K562 (cell line): ENCODE data around the gene ACO2. TPM values are rescaled to one million over a fixed set of nuclear protein-coding genes. Genes with fewer than 3 reads are reported as not detected.

Experiments
- ATAC-seq: fragments of 200-7000 bp; cut with Tn5 transposase; 3 replicates; pipeline ENCODE4 v1.9.1; 2020; ENCODE audit warnings: moderate library complexity
- BruUV-seq: library from RNA; stranded (reverse); fragments of 400-500 nt; replicated peaks from 2 replicates; lab custom pipeline; 2021; lab: Mats Ljungman, UMichigan
- CTCF ChIA-PET: fragments of 300-600 bp; formaldehyde crosslinking; extraction: SDS; loops from one replicate; lab custom pipeline; 2021; ENCODE audit warnings: low intra/inter-chr PET ratio; lab: Yijun Ruan, JAX
- POLR2A ChIA-PET: fragments of 300-600, 350-650 bp; sonication (Branson Sonifier 250); formaldehyde crosslinking; extraction: SDS; loops from one replicate; lab custom pipeline; 2021; ENCODE audit warnings: antibody characterized with exemption, inconsistent platforms; lab: Yijun Ruan, JAX
- DNase-seq, 4 experiments: peaks; one replicate each; pipeline versions ENCODE4 v3.0.0 to v3.0.0-alpha.2; 2011 to 2018; ENCODE audit warnings: low spot score in 3 of 4, mixed read lengths in 3 of 4; ENCODE audit errors: extremely low read depth in 1 of 4
- FAIRE-seq: peaks from 2 replicates; lab custom pipeline; 2011; peaks lifted over from hg19 to GRCh38; lab: Jason Lieb, UNC
- H2AFZ ChIP-seq: 2 replicates; pipeline ENCODE4 v1.6.0; 2011; ENCODE audit warnings: low read depth, low read length, control low read depth, inconsistent platforms
- H3K27ac ChIP-seq: fragments of 200-600 bp; 3 replicates; pipeline ENCODE4 v1.8.0; 2011; ENCODE audit warnings: low read depth, mild to moderate bottlenecking, control low read depth, inconsistent platforms, low read length, moderate library complexity, mixed read lengths; ENCODE audit errors: extremely low read depth
- H3K27me3 ChIP-seq, 2 experiments: fragments of 300-600 bp in 1 of 2; 2 replicates in 1 of 2; 3 replicates in 1 of 2; pipeline versions ENCODE4 v1.6.0 to v1.8.0; 2011; ENCODE audit warnings: inconsistent platforms in 2 of 2, low read length in 2 of 2, mild to moderate bottlenecking in 1 of 2, mixed read lengths in 1 of 2, moderate library complexity in 1 of 2; ENCODE audit not compliant: control insufficient read depth in 2 of 2, insufficient read depth in 2 of 2
- H3K36me3 ChIP-seq: fragments of 300-600 bp; 3 replicates; pipeline ENCODE4 v1.8.0; 2011; ENCODE audit warnings: mild to moderate bottlenecking, low read length, inconsistent platforms; ENCODE audit not compliant: control insufficient read depth, insufficient read depth
- H3K4me1 ChIP-seq, 2 experiments: fragments of 200-600 bp in 1 of 2; replicated peaks in 1 of 2; 2 replicates in 1 of 2; 3 replicates in 1 of 2; pipeline versions ENCODE4 v1.5.1 to v1.8.0; 2011; ENCODE audit warnings: inconsistent platforms in 2 of 2, low read length in 2 of 2, mild to moderate bottlenecking in 1 of 2, mixed read lengths in 1 of 2, moderate library complexity in 1 of 2; ENCODE audit not compliant: control insufficient read depth in 2 of 2, insufficient read depth in 2 of 2
- H3K4me2 ChIP-seq: 2 replicates; pipeline ENCODE4 v1.6.1; 2011; ENCODE audit warnings: low read length, control low read depth, inconsistent platforms, mixed read lengths; ENCODE audit not compliant: insufficient read depth
- H3K4me3 ChIP-seq: fragments of 200-600 bp; sonication (generic), shearing (Covaris generic); 2 replicates; pipeline ENCODE4 v1.5.1; 2016; ENCODE audit warnings: control low read depth, inconsistent platforms
- H3K79me2 ChIP-seq: fragments of 200-600 bp; 3 replicates; pipeline ENCODE4 v1.8.0; 2011; ENCODE audit warnings: low read length, inconsistent platforms; ENCODE audit not compliant: control insufficient read depth, insufficient read depth
- H3K9ac ChIP-seq, 2 experiments: 2 replicates each; pipeline versions ENCODE4 v1.6.0 to v1.6.1; 2011; ENCODE audit warnings: low read depth in 2 of 2, low read length in 2 of 2, control low read depth in 1 of 2, inconsistent platforms in 1 of 2, mild to moderate bottlenecking in 1 of 2, mixed read lengths in 1 of 2; ENCODE audit not compliant: insufficient read depth in 1 of 2
- H3K9me1 ChIP-seq: one replicate; pipeline ENCODE4 v1.6.0; 2011; ENCODE audit warnings: inconsistent platforms, mild to moderate bottlenecking, low read length, moderate library complexity; ENCODE audit not compliant: control insufficient read depth, insufficient read depth
- H3K9me3 ChIP-seq: replicated peaks from 2 replicates; pipeline ENCODE4 v1.5.1; 2011; ENCODE audit warnings: low read depth, low read length, inconsistent platforms; ENCODE audit not compliant: control insufficient read depth, insufficient read depth
- H4K20me1 ChIP-seq: replicated peaks from 2 replicates; pipeline ENCODE4 v1.6.1; 2011; ENCODE audit warnings: low read length, inconsistent platforms, mixed read lengths; ENCODE audit not compliant: control insufficient read depth, insufficient read depth
- CEBPB ChIP-seq: fragments of 450-650 bp; IDR thresholded peaks from 2 replicates; pipeline ENCODE4 v1.6.1; 2016; ENCODE audit warnings: missing genetic modification characterization, missing compliant biosample characterization
- DNMT1 ChIP-seq: fragments of 450-650 bp; IDR thresholded peaks from 2 replicates; pipeline ENCODE4 v1.6.1; 2016; ENCODE audit warnings: antibody characterized with exemption, mild to moderate bottlenecking
- EWSR1 ChIP-seq: fragments of 450-650 bp; IDR thresholded peaks from 2 replicates; pipeline ENCODE4 v1.6.1; 2018; ENCODE audit warnings: borderline replicate concordance, mild to moderate bottlenecking, low read depth, moderate library complexity; ENCODE audit not compliant: partially characterized antibody
- KLF16 ChIP-seq: IDR thresholded peaks from 2 replicates; pipeline ENCODE4 v1.6.1; 2016; ENCODE audit warnings: antibody characterized with exemption
- MCM2 ChIP-seq: fragments of 450-650 bp; IDR thresholded peaks from 2 replicates; pipeline ENCODE4 v1.6.1; 2017; ENCODE audit warnings: low read depth, mild to moderate bottlenecking
- MTA2 ChIP-seq: fragments of 450-650 bp; IDR thresholded peaks from 2 replicates; pipeline ENCODE4 v1.6.1; 2016; ENCODE audit warnings: low read depth
- MYBL2 ChIP-seq, 2 experiments: fragments of 450-650 bp in 1 of 2; sonication (generic) in 1 of 2; formaldehyde crosslinking in 1 of 2; IDR thresholded peaks; 2 replicates each; pipeline versions ENCODE4 v1.6.1 to v1.8.1; 2017 to 2022; ENCODE audit warnings: borderline replicate concordance in 1 of 2, inconsistent platforms in 1 of 2, low read depth in 1 of 2, mild to moderate bottlenecking in 1 of 2, missing genetic modification reagents in 1 of 2, moderate library complexity in 1 of 2
- PATZ1 ChIP-seq: fragments of 250-450 bp; sonication (Bioruptor Pico); IDR thresholded peaks from 2 replicates; pipeline ENCODE4 v1.5.0; 2020; ENCODE audit warnings: mild to moderate bottlenecking, borderline replicate concordance
- POU5F1 ChIP-seq: fragments of 150-350 bp; IDR thresholded peaks from 2 replicates; pipeline ENCODE4 v1.6.1; 2014; ENCODE audit warnings: borderline replicate concordance, low read length, low read depth, mild to moderate bottlenecking; ENCODE audit not compliant: partially characterized antibody
- RBFOX2 ChIP-seq: fragments of 200-400 bp; formaldehyde crosslinking; IDR thresholded peaks from 2 replicates; pipeline ENCODE4 v1.6.1; 2017; ENCODE audit warnings: low read depth, mild to moderate bottlenecking, low read length, moderate library complexity
- ZBED1 ChIP-seq: IDR thresholded peaks from 2 replicates; pipeline ENCODE4 v1.6.1; 2014
- ZZZ3 ChIP-seq: fragments of 450-650 bp; IDR thresholded peaks from 2 replicates; pipeline ENCODE4 v1.6.1; 2016; ENCODE audit warnings: antibody characterized with exemption, mild to moderate bottlenecking, moderate library complexity
- WGBS: fragments of 100-300 bp; shearing (Covaris generic); methylation state at CpG from one replicate; pipeline ENCODE4 v1.1.6; 2016; ENCODE audit warnings: low coverage, mixed read lengths; ENCODE audit not compliant: insufficient coverage; ENCODE audit errors: missing lambda C conversion rate; 5-methylcytosine and 5-hydroxymethylcytosine counted together
- in situ Hi-C: fragments of 300-500 bp; cut with MboI; formaldehyde crosslinking; loops from 4 replicates; pipeline ENCODE4 v1.15.0; 2018; ENCODE audit warnings: inconsistent platforms, mixed read lengths
- intact Hi-C: fragments of 100-400 bp; cut with micrococcal nuclease; formaldehyde crosslinking; loops from 2 replicates; pipeline ENCODE4 v1.14.2; 2022
- polyA plus RNA-seq, 8 experiments: library from polyadenylated mRNA; depleted of rRNA in 4 of 8; stranded (reverse) in 5 of 8; unstranded in 3 of 8; fragments of >200 nt; fragmentation: Nextera tagmentation in 2 of 8; fragmentation: Illumina TruSeq in 1 of 8; extraction: Ambion mirVana in 2 of 8; extraction: Trizol in 1 of 8; gene quantifications; 2 replicates each; pipeline versions ENCODE4 v1.2.1 to v1.2.3, GENCODE V29; 2011 to 2014; ENCODE audit warnings: inconsistent platforms in 1 of 8, missing spikeins in 1 of 8
- total RNA-seq, 7 experiments: library from RNA; depleted of rRNA in 6 of 7; stranded (reverse); fragments of >200 nt in 6 of 7; fragmentation: Illumina TruSeq in 2 of 7; extraction: Trizol in 2 of 7; gene quantifications; 2 replicates each; pipeline versions ENCODE4 v1.2.1 to v1.2.3, GENCODE V29; 2011 to 2021; ENCODE audit warnings: low replicate concordance in 1 of 7

The ACO2 gene
- total and polyA plus RNA-seq, 9 of the 15 experiments (the other 6 are each of a cell fraction or from before 2014, with no cell fraction given): 16.2 to 119 (median 43.2) TPM

DNA sequence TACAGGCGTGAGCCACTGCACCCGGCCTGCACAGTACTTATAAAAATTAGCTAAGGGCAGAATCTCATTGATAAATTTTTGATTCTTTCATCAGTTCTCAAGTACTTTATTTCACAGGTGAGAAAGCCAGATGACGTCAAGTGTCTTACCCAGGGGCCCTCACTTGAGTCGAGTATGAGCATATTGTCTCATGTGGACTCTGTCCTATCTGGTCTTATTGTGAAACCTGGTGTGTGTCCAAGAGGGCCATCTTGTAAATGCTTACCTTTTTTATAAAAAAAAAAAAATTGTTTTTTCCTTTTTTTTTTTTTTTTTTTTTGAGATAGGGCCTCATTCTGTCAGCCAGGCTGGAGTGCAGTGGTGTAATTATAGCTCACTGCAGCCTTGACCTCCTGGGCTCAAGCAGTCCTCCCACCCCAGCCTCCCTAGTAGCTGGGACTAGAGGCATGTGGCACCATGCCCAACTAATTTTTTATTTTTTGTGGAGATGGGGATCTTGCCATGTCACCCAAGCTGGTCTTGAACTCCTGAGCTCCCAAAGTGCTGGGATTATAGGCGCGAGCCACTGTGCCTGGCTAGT lies 6.0 kb downstream of the ACO2 start:
- Histone ChIP-seq H3K79me2 (peaks cover 92% of the 10 kb centered on the region), H3K4me3 (no peak overlapping the region), H3K9me1 (peaks cover 3% of the 10 kb centered on the region), H3K4me1 (peaks cover 0 to 3% of the 10 kb centered on the region in 2 experiments; a peak in 2 of 5 replicates), H3K27me3 (no peaks in the 10 kb centered on the region), H4K20me1 (peaks cover 12% of the 10 kb centered on the region; the same call in 1 of the 2 replicates), H3K4me2 (no peak overlapping the region), H3K36me3 (peaks cover 69% of the 10 kb centered on the region), H3K9me3 (no peaks in the 10 kb centered on the region), H3K9ac (no peak overlapping the region), H3K27ac (no peak overlapping the region), H2AFZ (no peak overlapping the region)
- in situ Hi-C loops: no loop called here
- CTCF ChIA-PET: no interaction called here
- intact Hi-C loops: no loop called here
- WGBS: 98% methylated on average over 5 of the region's 6 CpGs
- ATAC-seq (no peak), DNase-seq (no peak), FAIRE-seq (no peak)
- TF ChIP-seq MCM2 (no peak), CEBPB (no peak), KLF16 (no peak), MYBL2 (IDR thresholded peaks at IDR 0.05; ENCODE audit: low read depth) (no peak), MYBL2 (CRISPR knock-in tag; IDR thresholded peaks at IDR 0.05; ENCODE audit: borderline replicate concordance) (no peak)
- BruUV-seq: no TSS peak
- POLR2A ChIA-PET: interaction anchor here (0.6 to 1.1 kb wide), 2 partner anchors 18 to 98 kb away, joined by 3 to 4 read pairs; no protein-coding TSS in a partner anchor

DNA sequence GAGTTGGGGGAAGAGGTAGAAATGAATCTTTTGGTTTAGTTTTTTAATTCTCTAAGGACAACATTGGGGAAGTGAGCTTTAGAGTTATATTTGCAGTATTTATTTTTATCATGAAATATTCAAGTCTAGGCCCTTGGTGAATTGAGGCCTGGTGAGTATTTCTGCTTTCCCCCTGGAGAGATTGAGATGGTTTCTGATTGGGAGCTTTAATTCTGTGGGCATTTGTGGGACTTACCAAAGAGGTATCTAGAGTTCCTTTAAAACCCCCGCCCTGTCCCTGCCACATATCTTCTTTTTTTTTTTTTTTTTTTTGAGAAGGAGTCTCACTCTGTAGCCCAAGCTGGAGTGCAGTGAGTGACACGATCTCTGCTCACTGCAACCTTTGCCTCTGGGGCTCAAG lies 9.6 kb downstream of the ACO2 start:
- Histone ChIP-seq H3K36me3 (peaks cover 61% of the 10 kb centered on the region; the same call in 2 of the 3 replicates), H3K27ac (no peak overlapping the region), H3K4me2 (no peak overlapping the region), H3K4me3 (no peak overlapping the region), H3K9ac (no peak overlapping the region), H3K4me1 (peaks cover 6% of the 10 kb centered on the region in 2 experiments; a peak in 4 of 5 replicates), H4K20me1 (peaks cover 36% of the 10 kb centered on the region), H2AFZ (no peak overlapping the region), H3K27me3 (no peaks in the 10 kb centered on the region), H3K9me3 (no peaks in the 10 kb centered on the region), H3K9me1 (peaks cover 4% of the 10 kb centered on the region), H3K79me2 (peaks cover 91% of the 10 kb centered on the region)
- ChIA-PET POLR2A (interaction anchor here (0.6 to 3.2 kb wide), 6 partner anchors 10 to 390 kb away, joined by 3 to 18 read pairs (median 4); partner anchors contain the start of genes ACO2 and PHF5A), CTCF (no interaction called here)
- no TSS peak for BruUV-seq
- ATAC-seq (no peak), FAIRE-seq (no peak), DNase-seq (no peak)
- in situ Hi-C loops (no loop called here), intact Hi-C loops (no loop called here)
- 20% methylated on average over 1 of the region's 2 CpGs for WGBS
- no peak for TF ChIP-seq ZBED1
- TF ChIP-seq PATZ1 (CRISPR knock-in tag): no peak
- no peak for TF ChIP-seq RBFOX2
- no peak for TF ChIP-seq ZZZ3
- no peak for TF ChIP-seq DNMT1
- no peak for TF ChIP-seq EWSR1
- TF ChIP-seq MTA2: no peak
- no peak for TF ChIP-seq POU5F1
